Measurements from ENCODE around the gene GPR4.
"Not testable (repeated sequence)": the region's sequence is repeated elsewhere in the genome, so short reads cannot be mapped to it uniquely, and the experiment has no call there.

GPR4 gene

GRCh38 chr19:45601524-45602374 is at the start of gene GPR4:
GPR4 (minus strand) TSS chr19:45602212; CDS start chr19:45591866, 10,346 bp downstream.
- DNase-seq: no peak

GRCh38 chr19:45650722-45651121 is 48.7 kb upstream of the GPR4 start:
- no peak for DNase-seq

- DNase-seq: peak; percentile 73
Measured at GRCh38 chr19:45646345-45646698, 44.3 kb upstream of the GPR4 start.

- DNase-seq: peak; percentile 94
Measured at GRCh38 chr19:45645631-45646344, 43.8 kb upstream of the GPR4 start.

- DNase-seq: no peak
Measured at GRCh38 chr19:45645068-45645630, 43.1 kb upstream of the GPR4 start.

- DNase-seq: no peak
Measured at GRCh38 chr19:45643927-45644771, 42.1 kb upstream of the GPR4 start.

- peak; percentile 93 for DNase-seq
Measured at GRCh38 chr19:45643024-45643926, 41.3 kb upstream of the GPR4 start.

GRCh38 chr19:45641274-45642105 is 39.5 kb upstream of the GPR4 start:
- DNase-seq: peak; percentile 99

- no peak for DNase-seq
Measured at GRCh38 chr19:45640849-45641273, 38.8 kb upstream of the GPR4 start.

- DNase-seq: peak; percentile 43
Measured at GRCh38 chr19:45638930-45639729, 37.1 kb upstream of the GPR4 start, which contains the start of gene EML2. EML2 (minus strand) TSS chr19:45639397; CDS start chr19:45639376, 21 bp downstream.

- DNase-seq: no peak
Measured at GRCh38 chr19:45637890-45638667, 36.1 kb upstream of the GPR4 start.

GRCh38 chr19:45636902-45637301 is 34.9 kb upstream of the GPR4 start:
- DNase-seq: no peak

GRCh38 chr19:45636275-45636674 is 34.3 kb upstream of the GPR4 start:
- no peak for DNase-seq

GRCh38 chr19:45632468-45633196 is 30.6 kb upstream of the GPR4 start:
- DNase-seq: no peak

GRCh38 chr19:45630463-45630862 is 28.5 kb upstream of the GPR4 start:
- DNase-seq: peak; percentile 51

GRCh38 chr19:45629704-45630103 is 27.7 kb upstream of the GPR4 start:
- no peak for DNase-seq

GRCh38 chr19:45628219-45628618 is 26.2 kb upstream of the GPR4 start:
- not testable (repeated sequence) for DNase-seq

- DNase-seq: no peak
Measured at GRCh38 chr19:45623984-45624383, 22.0 kb upstream of the GPR4 start.
